AG09309 (cell line): ENCODE results near the gene KLHL1.

Source experiments
- DNase-seq: peaks from one replicate; pipeline ENCODE4 v3.0.0-alpha.2; 2010; ENCODE audit warnings: low read depth
- H3K4me3 ChIP-seq: 2 replicates; pipeline ENCODE4 v1.5.1; 2011; ENCODE audit warnings: mild to moderate bottlenecking, low read depth, low read length, moderate library complexity; ENCODE audit not compliant: control insufficient read depth
- CTCF ChIP-seq: IDR thresholded peaks from 2 replicates; pipeline ENCODE4 v1.5.1; 2011; ENCODE audit warnings: mild to moderate bottlenecking, low read depth, low read length, inconsistent platforms; ENCODE audit not compliant: insufficient read depth, control insufficient read depth; ENCODE audit errors: missing control alignments

Gene KLHL1

DNA sequence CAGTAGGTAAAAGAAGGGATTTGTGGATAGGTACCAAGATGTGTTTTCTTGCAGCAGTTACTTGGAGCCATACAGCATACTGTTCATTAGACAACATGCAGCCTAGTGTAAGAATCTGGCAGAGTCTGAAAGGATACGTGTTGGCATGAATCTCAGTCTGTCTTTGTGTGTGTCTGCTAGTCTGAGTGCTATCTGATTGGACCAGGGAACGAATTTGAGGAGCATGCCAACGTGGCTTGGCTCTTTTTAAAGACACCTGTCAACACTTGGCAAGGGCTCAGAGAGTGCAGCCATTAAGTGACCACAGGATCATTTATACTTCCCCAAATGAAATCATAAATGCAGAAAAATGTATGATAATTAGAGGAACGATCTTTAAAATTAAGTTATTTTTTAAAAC is 28.2 kb downstream of the KLHL1 start:
- no peak for TF ChIP-seq CTCF
- H3K4me3 ChIP-seq, result no peak overlapping the region
- DNase-seq, result no peak

DNA sequence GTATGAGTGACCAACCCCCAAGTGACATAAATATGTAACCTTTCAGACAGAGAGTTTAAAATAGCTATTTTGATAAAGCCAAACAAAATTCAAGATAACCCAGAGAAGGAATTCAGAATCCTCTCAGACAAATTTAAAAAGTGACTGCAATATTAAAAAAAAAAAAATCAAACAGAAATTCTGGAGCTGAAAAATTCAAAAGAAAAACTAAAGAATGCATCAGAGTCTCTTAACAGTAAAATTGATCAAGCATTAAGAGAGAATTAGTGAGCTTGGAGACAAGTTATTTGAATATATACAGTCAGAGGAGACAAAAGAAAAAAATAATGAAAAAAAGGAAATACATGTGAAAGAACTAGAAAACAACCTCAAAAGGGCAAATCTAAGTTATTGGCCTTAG is 53.7 kb downstream of the KLHL1 start:
- no peak overlapping the region for H3K4me3 ChIP-seq
- no peak for TF ChIP-seq CTCF
- DNase-seq, result no peak

DNA sequence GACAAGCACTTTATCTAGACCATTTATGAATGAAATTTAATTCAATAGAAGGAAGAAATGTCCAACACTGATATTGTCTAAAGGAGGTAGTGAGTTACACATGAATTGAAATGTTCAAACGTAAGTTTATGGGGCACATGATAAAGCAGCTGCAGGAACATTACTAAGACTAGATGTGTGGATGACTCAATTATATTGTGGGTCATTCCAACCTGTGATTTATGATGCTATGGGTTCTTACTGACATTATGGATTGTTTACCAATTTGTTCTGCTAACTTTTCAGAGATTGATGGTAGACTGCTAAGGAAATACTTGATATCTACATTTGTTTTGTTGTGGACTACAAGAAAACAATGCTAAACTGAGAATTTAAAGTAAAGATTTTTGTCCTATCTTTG is 56.7 kb downstream of the KLHL1 start:
- no peak overlapping the region for H3K4me3 ChIP-seq
- TF ChIP-seq CTCF, result no peak
- no peak for DNase-seq

DNA sequence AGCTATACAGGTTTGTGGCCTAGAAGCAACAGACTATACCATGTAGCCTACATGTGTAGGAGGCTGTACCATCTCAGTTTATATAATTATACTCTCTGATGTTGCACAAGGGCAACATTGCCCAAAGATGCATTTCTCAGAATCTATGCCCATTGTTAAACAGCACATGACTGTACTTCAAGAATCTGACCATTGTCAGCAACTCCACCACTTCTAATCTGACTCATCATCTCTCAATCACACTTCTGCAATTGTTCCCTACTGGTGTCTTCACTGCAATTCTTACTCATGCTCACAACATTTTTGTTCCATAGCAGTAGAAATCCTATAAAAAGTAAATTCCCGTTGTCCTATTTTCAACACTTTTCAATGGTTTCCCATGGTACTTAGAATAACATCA is 64.6 kb downstream of the KLHL1 start:
- TF ChIP-seq CTCF, result no peak
- no peak for DNase-seq
- H3K4me3 ChIP-seq, result no peak overlapping the region

GRCh38 chr13:70042193-70042592 is 66.1 kb downstream of the KLHL1 start:
- no peak overlapping the region for H3K4me3 ChIP-seq
- no peak for DNase-seq
- TF ChIP-seq CTCF, result no peak

GRCh38 chr13:70034286-70034685 is 74.0 kb downstream of the KLHL1 start:
- no peak for DNase-seq
- H3K4me3 ChIP-seq, result no peak overlapping the region
- TF ChIP-seq CTCF, result no peak

GRCh38 chr13:70027551-70027950 is 80.7 kb downstream of the KLHL1 start:
- H3K4me3 ChIP-seq, result no peak overlapping the region
- no peak for TF ChIP-seq CTCF
- no peak for DNase-seq
